Lower leg skin (tissue), 3 donors: ENCODE measurements around the gene AK8.
"Not testable (repeated sequence)": the region's sequence is repeated elsewhere in the genome, so short reads cannot be mapped to it uniquely, and the experiment has no call there.

Experiments used
- CTCF ChIP-seq, 3 donors: fragments of 450-650 bp; IDR thresholded peaks; one replicate each; pipeline ENCODE4 v1.5.1; 2016; ENCODE audit warnings: antibody characterized with exemption in 3 of 3, mild to moderate bottlenecking in 3 of 3, moderate library complexity in 2 of 3
- POLR2A ChIP-seq, 2 donors: fragments of 450-650 bp; IDR thresholded peaks; one replicate each; pipeline ENCODE4 v1.6.1; 2016 to 2017; ENCODE audit warnings: antibody characterized with exemption in 2 of 2, mild to moderate bottlenecking in 1 of 2, moderate library complexity in 1 of 2

GRCh38 chr9:132718381-132718928 is 159.6 kb downstream of the AK8 start:
- TF ChIP-seq POLR2A, CTCF (IDR thresholded peaks at IDR 0.05): not testable (repeated sequence)
